OCI-M2 (cell line): ENCODE data around the gene GABRD.
"Not testable (repeated sequence)": the region's sequence is repeated elsewhere in the genome, so short reads cannot be mapped to it uniquely, and the experiment has no call there.

Source experiments
- DNase-seq: peaks from one replicate; lab custom pipeline; 2025; ENCODE audit not compliant: unreplicated experiment; lab: John Stamatoyannopoulos, UW

The GABRD gene, protein sequence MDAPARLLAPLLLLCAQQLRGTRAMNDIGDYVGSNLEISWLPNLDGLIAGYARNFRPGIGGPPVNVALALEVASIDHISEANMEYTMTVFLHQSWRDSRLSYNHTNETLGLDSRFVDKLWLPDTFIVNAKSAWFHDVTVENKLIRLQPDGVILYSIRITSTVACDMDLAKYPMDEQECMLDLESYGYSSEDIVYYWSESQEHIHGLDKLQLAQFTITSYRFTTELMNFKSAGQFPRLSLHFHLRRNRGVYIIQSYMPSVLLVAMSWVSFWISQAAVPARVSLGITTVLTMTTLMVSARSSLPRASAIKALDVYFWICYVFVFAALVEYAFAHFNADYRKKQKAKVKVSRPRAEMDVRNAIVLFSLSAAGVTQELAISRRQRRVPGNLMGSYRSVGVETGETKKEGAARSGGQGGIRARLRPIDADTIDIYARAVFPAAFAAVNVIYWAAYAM

DNA sequence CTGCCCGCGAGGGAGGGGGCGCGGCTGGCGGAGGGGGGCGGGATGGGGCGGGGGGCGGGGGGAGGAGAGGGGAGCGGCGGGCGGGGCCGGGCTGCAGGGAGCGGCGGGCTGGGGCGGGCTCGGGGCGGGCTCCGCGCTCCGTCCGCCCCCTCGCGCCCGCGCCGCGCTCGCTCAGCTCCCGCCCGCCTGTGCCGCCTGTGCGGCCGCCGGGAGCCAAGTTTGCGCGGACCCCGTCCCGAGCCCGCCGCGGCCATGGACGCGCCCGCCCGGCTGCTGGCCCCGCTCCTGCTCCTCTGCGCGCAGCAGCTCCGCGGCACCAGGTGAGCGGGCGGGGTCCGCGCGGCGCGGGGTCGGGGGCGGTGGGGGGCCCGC, at the start of gene GABRD:
TSS of gene GABRD (plus strand) at position 174 of the 372 bp plus-strand sequence. CDS start at position 253, 79 bp downstream.
- DNase-seq: no peak

DNA sequence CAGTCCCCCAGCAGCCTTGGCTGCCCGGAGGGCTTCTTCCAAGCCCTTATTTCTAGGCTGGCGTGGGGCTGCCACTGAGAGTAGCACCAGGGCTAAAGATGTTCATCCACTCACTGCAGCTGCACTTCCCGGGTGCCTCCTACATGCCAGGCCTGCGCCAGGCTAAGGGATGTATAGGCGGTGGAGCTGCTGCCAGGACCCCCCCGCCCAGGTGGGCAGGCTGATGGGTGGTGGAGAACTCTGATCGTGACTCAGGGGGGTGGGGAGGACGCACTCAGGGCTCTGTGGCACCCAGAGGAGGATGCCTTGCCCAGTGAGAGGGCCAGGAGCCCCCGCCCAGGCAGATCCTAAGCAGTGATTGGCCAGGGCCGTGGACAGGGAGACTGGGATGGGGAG, 49.6 kb upstream of the GABRD start:
- no peak for DNase-seq

DNA sequence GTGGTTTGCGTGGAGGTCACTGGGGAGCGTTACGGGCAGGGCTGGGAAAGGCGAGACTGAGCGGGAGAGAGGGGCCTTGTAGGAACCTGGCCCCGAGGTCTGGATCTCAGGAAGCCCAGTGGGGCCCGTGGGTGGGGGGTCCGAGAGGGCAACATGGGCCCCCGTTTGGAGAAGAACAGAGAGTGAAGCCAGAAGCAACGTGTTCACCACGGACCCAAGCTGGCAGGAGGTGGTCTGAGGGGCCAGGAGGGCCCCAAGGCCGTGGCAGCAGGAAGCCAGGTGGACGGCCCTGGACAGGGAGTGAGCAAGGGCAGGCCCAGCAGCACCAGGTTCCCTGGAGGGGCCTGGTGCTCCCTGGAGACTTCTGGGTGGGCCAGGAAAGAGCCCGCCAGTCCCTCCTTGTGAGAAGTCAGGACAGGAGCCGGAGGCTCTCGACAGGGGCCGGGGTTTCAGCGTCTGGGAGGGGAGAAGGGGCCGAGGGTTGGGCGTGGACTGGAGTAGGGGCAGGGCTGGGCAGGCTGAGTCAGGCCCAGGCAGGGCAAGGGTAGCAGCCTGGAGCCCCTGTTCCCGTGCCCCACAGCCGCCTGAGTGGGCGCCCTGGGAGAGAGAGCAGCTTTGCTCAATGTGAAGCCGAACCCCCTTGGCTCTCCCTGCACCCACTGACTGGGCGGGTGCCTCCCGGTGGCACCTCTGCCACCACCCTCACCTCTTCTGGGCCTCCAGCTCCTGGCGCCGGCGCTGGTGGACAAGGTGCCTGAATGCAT, 49.0 kb upstream of the GABRD start:
- no peak for DNase-seq

DNA sequence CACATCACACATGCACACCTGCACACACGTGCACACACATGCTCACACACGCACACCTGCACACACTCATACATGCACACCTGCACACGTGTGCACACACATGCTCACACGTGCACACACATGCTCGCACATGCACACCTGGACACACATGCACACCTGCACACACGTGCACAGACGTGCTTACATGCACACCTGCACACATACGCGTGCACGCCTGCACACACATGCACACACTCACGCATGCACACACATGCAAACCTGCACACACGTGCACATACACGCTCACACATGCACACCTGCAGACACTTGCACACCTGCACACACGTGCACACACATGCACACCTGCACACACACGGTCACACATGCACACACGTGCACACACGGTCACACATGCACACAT, 48.1 kb upstream of the GABRD start:
- DNase-seq: no peak

DNA sequence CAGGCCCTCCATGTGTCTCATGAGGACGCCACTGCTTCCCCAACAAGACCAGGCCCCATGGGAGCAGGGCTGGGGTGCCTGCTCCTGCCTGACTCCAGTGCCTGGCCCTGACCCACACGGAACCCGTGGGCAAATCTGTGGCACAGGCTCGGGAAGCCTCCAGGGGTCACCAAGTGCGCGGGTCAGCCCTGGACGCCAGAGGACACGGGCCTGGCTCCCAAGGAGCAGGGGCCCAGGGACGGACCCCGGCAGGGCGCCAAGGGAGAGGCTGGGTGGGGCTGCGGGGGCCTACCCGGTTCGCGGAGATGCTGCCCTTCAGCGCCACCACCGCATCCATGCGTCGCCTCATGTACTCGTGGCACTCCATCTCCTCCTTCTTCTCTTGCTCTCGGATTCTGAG, 47.5 kb upstream of the GABRD start:
- no peak for DNase-seq

DNA sequence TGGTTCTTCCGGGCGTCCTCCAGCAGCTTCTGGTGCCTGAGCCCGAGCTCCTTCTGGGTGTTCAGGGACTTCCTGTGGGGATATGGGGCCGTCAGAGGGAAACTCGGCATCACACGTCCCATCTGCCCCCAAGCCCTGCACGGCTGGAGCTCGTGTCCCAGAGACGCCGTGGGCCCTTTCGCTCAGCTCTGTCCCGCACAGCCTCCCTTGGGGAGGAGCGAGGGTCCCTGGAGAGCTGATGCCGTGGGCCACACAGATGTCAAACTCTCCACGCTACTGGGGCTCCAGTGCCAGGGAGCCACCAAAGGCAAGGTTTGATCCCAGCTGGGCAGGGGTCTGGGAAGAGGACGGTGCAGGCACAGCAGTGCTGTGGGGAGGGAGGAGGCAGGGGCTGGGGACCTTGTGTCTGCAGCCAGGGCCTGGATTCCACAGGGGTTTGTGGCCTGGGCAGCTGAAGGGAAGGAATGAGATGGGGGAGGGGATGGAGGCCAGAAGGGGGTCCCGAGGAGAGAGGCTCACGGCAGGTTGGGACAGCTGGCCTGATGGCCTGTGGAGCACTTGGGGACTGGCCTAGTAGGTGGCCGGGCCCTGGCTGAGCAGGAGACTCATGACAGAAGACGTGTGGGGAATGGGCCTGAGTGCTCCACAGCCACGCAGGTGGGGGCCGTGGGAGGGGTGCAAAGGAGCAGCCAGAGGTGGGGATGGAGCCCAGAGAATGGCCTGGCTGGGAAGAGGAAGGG, 46.0 kb upstream of the GABRD start:
- DNase-seq: no peak

DNA sequence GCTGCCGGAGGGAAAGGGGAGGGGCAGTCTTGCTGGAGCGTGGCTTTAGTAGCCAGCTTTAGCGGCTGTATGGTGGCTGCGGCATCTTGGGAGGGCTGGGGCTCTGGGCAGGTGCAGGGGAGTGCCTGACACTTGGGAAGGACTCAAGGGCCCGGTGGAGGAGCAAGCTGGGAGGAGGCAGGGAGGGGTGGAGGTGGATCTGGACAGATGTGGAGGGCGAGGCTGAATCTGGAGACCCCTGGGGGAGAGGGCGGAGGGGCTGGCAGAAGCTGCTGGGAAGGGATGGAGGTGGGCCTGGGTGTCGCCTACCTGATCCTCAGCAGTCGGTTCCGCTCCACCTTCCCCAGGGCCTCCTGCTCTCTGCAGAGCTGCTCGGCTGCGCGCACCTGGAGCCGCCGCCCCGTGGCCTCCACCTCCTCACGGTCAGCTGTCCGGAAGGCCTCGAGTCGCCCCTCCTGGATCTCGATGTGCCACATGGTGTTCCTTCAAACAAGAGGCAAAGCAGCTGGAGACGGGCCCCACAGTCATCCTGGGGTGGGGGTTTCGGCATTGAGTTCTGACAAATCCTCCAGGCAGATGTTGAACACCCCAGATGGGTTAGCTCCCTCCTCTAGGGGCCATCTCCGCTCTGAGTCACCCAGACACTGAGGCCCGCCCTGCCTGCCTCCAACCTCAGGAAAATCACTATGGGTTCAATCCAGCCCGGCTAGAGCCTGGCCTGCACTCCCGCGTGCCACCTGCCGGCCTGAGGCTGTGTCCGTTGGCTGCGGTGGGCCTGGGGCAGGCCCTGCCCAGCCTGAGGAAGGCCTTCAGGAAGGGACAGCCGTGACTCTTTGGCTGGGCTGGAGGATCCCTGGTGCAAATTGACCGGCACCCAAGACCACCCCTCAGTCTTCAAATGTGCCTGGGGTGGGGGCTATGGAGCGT, 45.2 kb upstream of the GABRD start:
- no peak for DNase-seq

DNA sequence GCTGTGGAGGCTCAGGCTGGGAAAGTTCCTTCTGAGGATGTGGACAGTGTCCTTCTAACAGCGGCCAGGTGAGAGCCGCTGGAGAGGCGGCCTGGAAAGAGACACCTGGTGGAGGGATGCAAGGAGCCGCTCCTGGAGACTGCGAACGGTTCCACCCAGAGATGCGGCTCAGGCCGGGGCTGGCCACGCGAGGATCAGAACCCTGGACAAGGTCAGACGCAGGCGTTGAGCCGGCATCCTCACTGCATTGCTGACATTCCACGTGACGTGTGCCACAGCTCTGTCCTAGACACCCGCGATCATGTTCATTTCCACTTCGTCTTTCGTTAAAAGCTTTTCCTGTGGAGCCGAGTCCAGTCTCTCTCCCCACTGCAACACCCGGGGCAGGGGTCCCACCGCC, 44.3 kb upstream of the GABRD start:
- no peak for DNase-seq

DNA sequence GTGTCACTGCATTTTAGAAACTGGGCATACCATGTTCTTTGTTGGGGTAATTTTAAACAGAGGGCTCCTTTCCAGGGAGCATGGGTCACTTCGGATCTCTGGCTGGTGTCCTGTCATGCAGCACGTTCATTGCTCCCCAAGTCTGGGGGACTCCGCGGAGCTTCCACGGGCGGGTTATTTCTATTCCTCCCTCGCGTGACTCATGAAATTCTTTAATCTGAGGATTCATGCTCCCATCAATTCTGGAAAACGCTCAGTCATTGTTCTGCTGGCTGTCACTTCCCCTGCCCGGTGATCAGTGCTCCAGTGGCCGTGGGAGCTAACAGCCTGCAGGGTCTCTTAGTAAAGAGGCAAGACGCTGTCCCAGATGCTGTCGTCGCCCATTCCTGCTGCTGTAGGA, 43.6 kb upstream of the GABRD start:
- DNase-seq: no peak

DNA sequence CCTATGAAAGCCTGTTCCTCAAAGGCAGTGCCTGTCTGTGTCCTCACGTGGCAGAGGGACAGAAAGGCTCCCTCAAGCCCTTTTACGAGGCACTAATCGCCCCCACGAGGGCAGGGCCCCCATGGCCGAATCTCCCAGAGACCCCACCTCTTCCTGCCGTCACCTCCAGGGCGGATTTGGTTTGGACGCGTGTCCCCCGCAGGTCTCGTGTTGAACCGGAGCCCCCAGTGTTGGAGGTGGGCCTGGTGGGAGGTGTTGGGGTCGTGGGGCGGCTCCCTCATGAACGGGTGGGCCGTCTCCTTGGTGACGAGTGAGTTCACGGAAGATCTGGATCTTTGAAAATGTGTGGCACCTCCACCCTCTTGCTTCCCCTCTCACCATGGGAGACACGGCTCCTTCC, 43.1 kb upstream of the GABRD start:
- DNase-seq: no peak

DNA sequence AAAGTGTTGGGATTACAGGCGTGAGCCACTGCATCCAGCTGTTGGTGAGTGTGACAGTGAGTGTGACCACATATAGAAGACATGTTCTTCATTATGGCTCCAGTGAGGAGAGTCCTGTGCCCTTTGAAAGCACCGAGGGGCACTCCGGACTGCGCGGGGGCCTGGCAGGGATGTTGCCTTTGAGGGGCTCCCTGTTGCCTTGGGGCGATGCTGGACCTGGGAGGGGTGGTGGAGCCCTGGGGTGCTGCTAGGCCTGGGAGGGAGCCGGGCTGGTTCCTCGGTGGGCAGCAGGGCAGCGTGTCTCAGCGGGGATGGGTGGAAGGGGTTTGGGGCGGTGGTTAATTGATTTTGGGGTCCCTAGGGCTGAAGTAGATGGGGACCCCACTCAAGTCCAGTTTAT, 41.0 kb upstream of the GABRD start:
- DNase-seq: no peak

DNA sequence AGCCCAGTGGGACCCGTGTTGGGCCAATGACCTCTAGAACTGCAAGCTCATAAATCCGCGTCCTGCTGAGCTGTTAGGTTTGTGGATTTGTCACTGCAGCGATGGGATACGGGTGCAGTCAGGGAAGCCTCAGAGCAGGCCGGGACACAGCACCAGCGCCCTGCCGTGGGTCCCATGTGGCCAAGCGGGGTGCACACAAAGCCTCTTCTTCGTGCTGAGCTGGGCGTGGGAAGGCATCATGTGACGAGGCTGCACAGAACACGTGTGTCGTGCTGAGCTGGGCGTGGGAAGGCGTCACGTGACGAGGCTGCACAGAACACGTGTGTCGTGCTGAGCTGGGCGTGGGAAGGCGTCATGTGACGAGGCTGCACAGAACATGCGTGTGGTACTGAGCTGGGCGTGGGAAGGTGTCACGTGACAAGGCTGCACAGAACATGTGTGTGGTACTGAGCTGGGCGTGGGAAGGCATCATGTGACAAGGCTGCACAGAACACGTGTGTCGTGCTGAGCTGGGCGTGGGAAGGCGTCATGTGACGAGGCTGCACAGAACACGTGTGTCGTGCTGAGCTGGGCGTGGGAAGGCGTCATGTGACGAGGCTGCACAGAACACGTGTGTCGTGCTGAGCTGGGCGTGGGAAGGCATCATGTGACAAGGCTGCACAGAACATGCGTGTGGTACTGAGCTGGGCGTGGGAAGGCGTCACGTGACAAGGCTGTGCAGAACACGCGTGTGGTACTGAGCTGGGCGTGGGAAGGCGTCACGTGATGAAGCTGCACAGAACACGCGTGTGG, 40.3 kb upstream of the GABRD start:
- not testable (repeated sequence) for DNase-seq

DNA sequence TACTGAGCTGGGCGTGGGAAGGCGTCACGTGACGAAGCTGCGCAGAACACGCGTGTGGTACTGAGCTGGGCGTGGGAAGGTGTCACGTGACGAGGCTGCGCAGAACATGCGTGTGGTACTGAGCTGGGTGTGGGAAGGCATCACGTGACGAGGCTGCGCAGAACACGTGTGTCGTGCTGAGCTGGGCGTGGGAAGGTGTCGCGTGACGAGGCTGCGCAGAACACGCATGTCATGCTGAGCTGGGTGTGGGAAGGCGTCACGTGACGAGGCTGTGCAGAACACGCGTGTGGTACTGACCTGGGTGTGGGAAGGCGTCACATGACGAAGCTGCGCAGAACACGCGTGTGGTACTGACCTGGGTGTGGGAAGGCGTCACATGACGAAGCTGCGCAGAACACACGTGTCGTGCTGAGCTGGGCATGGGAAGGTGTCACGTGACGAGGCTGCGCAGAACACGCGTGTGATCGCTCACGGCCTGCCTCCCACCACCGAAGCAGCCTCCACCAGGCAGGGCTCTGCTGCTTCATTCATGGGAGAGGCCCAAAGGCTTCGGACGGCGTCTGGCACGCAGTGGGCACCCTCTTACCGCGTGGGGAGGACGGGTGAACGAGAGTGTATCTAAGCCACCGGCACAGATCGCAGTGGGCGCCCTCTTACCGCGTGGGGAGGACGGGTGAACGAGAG, 39.5 kb upstream of the GABRD start:
- no peak for DNase-seq

DNA sequence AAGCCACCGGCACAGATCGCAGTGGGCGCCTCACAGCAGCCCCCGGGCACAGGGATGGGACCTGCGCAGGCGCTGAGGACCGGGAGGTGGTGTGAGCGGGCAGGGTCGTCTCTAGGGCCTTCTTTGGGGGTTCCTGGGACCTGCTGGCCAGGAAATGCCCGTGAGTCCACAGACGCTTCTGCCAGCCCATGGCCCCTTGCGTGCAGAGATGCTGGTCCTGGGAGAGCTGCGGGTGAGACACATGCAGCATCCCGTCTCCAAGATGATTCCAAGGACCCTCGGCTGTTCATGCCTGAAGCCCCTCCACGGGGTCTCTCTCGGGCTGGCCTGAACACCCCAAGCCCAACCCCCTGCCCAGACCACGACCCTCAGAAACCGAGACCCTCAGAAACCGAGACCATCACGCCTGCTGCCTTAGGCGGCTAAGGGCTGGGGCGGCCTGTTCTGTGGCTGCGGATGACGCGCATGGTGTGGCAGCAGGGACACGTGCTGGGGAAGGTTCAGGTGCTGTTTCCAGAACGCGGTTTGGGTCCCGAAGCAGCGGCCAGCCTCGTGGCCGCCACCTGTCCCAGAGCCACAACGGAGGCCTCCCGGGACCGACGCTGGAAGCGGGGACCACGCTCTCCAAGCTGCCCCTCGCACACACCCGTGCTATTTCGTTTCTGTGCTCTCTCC, 38.5 kb upstream of the GABRD start:
- no peak for DNase-seq

DNA sequence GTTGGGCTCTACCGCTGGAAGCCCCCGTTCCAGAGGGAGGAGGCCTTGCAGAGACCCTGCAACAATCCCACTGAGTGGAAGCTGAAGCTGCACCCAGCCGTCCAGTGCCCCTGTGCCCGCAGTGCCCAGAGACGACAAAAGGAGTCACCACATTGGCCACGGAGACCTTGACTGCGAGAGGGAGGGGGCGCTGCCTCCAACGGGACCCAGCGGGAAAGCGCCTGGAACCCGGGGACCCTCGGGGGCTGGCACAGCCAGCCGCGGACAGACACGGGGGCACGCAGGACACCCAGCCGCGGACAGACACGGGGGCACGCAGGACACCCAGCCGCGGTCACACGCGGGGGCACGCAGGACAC, 38.0 kb upstream of the GABRD start:
- DNase-seq: no peak

DNA sequence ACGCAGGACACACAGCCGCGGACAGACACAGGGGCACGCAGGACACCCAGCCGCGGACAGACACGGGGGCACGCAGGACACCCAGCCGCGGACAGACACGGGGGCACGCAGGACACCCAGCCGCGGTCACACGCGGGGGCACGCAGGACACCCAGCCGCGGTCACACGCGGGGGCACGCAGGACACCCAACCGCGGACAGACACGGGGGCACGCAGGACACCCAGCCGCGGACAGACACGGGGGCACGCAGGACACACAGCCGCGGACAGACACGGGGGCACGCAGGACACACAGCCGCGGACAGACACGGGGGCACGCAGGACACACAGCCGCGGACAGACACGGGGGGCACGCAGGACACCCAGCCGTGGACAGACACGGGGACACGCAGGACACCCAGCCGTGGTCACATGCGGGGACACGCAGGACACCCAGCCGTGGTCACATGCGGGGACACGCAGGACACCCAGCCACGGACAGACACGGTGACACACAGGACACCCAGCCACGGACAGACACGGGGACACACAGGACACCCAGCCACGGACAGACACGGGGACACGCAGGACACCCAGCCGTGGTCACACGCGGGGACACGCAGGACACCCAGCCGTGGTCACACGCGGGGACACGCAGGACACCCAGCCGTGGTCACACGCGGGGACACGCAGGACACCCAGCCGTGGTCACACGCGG, 37.4 kb upstream of the GABRD start:
- DNase-seq: not testable (repeated sequence)

DNA sequence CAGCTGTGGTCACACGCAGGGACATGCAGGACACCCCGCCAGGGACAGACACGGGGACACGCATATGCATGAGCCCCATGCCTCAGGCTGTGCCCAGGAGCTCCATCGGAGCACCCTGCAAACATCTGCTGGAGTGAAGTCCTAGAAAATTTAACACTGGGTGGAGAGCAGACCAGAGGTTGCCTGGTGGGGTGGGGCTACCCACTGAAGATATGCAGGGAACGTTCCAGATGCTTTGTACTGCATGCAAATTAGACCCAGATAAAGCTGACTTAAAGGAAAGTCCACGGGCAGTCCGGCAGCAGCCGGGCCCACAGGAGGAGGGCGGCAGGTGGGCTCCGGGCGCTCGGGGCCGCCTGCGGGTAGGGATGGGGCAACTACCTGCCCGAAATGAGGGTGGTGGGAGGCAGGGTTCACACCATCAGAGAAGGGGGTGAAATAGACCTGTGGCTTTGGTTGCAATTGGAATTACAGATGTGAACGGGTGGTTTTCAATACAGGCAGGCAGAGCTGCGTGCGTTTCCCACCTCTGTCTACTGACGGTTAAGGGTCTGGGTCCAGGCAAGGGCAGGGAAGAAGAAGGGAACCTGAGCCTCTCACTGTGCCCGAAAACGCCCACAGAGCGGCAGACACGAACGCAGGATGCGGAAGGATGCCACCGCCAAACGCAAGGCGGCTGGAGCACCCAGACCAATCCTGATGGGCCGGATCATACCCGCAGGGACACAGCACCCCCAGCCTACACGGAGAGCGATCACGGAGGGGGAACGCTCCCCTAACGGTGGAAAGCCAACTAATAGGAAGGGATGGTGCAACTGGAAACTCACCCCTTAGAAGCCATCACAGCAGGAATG, 36.5 kb upstream of the GABRD start:
- DNase-seq: no peak
